ENCODE data around the gene ABCA4.

ABCA4 gene

DNA sequence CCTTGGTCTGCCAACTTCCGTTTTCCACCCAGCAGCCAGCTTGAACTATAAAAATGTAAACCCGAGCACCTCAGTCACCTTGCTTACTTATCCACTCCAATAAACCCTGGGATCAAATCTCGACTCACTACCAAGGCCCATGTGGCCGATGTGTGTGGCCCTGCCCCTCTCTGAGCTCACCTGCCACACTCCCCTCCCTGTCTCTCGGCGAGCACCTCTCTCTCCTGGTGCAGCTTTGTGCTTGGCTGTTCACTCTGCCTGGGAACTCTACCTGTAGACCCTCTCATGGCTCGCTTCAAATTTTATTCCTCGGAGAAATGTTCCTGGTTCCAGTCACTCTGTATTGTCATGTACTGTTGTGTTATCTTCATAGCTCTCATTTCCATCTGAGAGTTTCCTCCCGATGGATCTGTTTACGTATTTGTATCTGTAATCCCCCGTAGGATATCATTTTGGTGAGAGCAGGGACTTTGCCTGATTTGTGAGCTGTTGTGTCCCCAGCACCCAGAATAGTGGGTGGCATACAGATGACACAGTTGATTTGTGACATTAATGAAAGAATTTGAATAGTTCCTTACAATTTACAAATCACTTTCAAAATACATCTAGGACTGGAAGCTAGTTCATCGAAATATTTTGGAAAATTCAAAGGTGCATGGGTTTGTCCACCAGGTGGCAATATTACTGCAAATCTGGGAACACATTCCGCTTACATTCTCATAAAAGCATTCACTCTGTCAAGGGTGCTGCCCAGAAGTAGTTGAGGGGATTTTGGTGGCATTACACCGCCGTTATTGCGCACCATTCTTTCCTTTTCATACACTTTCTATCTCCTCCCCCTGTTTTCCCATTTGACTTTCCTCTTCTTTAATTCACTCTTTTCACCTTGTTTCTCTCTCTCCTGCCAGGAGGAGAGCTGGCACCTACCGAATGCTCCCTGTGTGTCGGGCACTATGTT lies 95.3 kb downstream of the ABCA4 start:
- Mint-ChIP-seq H3K4me1 (peaks cover 27% of the 10 kb centered on the region), H3K27ac (peak overlapping the region; percentile 57), H3K4me3 (no peak overlapping the region), H3K36me3 (peaks cover 5% of the 10 kb centered on the region), H3K9me3 (no peaks in the 10 kb centered on the region)
- no peak for ATAC-seq
- DNase-seq (ENCODE audit: low spot score in 2 of 2): no peak

DNA sequence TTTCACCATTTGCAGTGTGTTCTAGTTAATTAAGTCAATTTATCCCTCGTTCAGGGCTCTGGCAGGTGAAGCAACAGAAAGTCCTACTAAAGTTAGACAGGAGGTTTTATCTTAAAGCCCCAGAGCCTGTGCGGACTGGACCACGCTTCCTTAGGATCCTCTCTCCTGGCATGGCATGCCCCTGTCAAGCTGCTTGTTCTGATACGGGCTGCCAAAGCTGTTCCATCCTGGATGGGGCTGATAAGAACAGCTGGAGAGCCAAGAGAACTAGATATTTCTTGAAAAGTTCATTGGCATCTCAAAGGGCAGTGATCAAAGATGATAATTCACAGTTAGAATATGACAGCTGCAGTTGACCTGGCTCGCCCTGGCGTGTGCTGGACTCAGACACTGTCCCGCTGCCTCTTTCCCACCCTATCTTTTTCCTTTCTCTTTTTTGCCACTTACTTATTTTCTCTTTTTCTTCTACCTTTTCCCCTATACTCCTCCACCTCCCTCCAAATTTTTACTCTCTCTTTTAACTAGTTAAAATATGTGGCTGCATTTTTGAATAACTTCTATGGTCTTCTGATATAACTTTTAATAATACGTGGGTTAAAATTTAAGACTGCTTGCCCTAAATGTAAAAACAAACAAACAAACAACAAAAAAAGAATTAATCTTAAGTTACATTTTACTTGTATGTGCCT lies 96.7 kb downstream of the ABCA4 start:
- Mint-ChIP-seq H3K9me3 (no peaks in the 10 kb centered on the region), H3K36me3 (peaks cover 5% of the 10 kb centered on the region), H3K4me3 (no peak overlapping the region), H3K27ac (no peak overlapping the region), H3K4me1 (peaks cover 27% of the 10 kb centered on the region)
- ATAC-seq: no peak
- DNase-seq (ENCODE audit: low spot score in 2 of 2): no peak

DNA sequence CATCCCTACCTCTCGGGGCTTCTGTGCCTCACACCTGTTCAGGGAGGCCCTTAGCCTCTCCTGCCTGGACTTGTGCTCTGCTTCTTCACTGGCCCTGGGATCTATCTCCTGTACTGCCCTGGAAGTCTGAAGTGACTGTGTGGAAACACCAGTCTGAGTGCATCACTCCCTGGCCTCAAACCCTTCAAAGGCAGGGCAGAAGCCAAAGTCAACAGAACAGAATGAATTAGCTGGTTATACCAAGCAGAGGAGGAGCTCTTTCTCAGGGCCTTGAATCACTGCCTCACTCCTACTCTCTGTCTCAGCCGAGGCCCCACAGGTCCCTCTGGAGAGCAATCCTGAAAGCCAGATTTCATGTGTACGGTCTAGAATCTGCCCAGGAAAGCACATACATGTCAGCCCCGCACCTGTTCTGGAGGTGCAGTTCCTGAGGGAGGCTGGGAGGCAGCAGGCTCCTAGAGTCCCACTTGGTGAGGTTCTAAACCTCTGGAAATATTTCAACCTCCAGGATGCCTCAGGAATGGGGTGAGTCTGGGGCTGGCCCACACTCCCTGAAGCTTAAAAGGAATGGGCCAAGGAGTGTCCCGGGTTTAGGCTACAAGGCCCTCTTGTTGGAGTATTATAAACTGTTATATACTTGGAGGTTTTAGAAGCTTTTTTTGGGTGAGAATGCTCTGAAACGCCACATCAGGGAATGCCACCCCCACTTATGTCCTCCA lies 98.3 kb downstream of the ABCA4 start:
- peaks cover 35% of the 10 kb centered on the region for H3K4me1 Mint-ChIP-seq
- H3K4me3 Mint-ChIP-seq: no peak overlapping the region
- peak overlapping the region; percentile 56 for H3K27ac Mint-ChIP-seq
- no peak for DNase-seq (ENCODE audit: low spot score in 2 of 2)
- H3K36me3 Mint-ChIP-seq: peaks cover 5% of the 10 kb centered on the region
- no peaks in the 10 kb centered on the region for H3K9me3 Mint-ChIP-seq
- ATAC-seq: no peak

DNA sequence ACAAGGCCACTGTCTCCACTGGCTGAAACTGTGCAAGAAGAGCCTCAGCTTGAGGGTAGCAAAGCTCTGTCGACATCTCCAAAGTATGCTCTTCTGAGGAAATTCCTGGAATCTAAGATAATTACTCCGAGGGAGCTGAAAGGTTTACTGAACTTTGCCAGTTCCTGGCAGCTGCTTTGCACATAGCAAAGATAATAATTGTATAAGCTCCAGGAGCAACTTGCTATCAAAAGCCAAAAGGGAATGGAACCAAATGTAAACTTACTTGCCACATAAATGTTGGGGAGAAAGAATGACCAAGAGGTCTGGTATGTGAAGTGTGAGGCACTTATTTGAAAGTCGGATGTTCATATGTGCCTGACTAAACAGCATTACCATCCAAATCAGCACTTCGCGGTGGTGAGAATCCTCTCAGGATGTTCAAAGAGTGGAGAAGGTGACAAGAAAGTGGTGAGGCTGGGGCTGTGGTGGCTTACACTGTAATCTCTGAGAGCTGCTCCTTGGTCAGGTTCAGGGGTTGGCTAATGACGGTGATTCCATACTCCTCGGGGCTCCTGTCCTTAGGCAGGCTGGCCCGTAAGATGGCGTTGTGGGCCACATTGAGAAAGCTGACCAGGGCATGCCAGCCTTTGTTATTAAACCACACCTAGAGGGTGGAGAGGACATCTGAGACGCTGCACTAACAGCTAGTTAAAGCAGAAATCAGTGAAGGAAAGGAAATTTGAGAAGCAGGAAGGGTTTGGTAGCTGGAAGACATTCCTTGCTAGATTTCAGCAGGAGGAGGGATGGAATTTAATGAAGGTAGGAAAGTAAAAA lies 100.0 kb downstream of the ABCA4 start:
- H3K4me1 Mint-ChIP-seq: peaks cover 46% of the 10 kb centered on the region
- H3K9me3 Mint-ChIP-seq: no peaks in the 10 kb centered on the region
- peak; percentile 75 for ATAC-seq
- peaks cover 10% of the 10 kb centered on the region for H3K36me3 Mint-ChIP-seq
- no peak overlapping the region for H3K4me3 Mint-ChIP-seq
- DNase-seq (ENCODE audit: low spot score in 2 of 2): no peak
- peak overlapping the region; percentile 52 for H3K27ac Mint-ChIP-seq

DNA sequence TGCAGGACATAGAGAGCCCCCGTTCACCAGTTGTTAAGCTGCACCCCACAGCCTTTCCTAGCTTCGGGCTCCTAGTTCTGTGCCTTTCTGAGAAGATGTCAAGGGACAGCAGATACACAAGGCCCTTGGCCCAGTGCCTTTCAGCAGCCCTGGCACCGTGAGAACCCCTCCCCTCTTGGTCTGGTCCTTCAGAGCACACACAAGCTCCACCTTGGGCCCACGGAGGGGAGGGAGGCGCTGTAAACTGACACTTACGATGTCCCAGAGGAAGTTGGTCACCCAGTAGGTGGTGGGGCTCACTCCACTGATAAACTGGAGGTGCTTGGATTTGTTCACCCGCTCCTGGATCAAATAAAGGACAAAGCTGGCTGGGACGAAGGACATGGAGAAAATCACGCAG lies 101.6 kb downstream of the ABCA4 start:
- ATAC-seq: no peak

DNA sequence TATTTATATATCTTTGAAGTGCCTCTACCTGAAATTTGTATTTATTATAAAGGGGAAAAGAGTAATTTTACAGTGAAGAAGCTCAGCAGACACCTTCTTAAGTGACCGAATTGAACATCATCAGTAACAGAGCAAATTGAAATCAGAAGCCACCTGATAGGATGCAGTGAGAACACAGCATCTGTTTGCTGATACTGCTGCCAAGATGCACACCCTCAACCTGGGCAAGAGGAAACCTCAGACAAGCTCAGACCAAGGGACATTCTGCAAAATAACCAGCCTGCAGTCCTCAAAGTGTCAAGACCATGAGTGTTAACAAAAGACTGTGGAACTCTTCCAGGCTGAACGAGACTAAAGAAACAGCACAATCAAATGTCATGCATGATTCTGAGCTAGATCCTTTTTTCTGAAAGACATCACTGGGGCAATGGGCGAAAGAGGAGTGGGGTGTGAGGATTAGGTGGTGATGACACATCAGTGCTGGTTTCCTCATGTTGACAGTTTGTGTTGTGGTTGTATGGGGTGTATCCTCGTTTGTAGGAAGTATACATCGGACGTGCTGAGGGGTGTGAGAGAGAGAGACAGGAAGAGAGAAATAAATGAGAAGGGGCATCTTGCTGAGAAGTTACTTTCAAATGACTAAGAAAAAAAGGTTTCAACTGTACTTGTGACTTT lies 103.7 kb downstream of the ABCA4 start:
- peaks cover 10% of the 10 kb centered on the region for H3K36me3 Mint-ChIP-seq
- H3K4me1 Mint-ChIP-seq: peaks cover 50% of the 10 kb centered on the region
- H3K9me3 Mint-ChIP-seq: no peaks in the 10 kb centered on the region
- DNase-seq (ENCODE audit: low spot score in 2 of 2): peak in 1 of 2 donors; percentile 60
- ATAC-seq: peak; percentile 96
- H3K4me3 Mint-ChIP-seq: peak overlapping the region; percentile 1
- no peak overlapping the region for H3K27ac Mint-ChIP-seq

More for the DNA sequence above, 101.6 kb downstream of the ABCA4 start:
- Mint-ChIP-seq H3K4me3 (no peak overlapping the region), H3K4me1 (peaks cover 40% of the 10 kb centered on the region), H3K36me3 (peaks cover 10% of the 10 kb centered on the region), H3K27ac (no peak overlapping the region), H3K9me3 (no peaks in the 10 kb centered on the region)
- DNase-seq (ENCODE audit: low spot score in 2 of 2): no peak

DNA sequence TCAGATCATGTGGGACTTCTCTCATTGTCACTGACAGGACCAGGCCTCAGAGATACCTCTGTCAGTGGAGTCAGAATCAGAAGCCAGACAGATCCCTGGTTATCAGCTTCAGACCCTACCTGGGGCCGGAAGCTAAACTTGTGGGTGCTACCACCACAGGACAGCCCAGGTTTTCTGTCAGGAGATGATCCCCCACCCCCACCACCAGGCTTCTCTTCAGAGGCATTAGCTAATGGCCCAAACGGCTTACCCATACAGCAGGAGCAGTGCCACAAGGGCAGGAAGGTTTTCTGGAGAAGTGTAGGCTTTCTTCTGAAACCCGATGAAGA lies 105.5 kb downstream of the ABCA4 start:
- Mint-ChIP-seq H3K27ac (peak overlapping the region; percentile 59), H3K4me1 (peaks cover 39% of the 10 kb centered on the region), H3K9me3 (no peaks in the 10 kb centered on the region), H3K4me3 (no peak overlapping the region), H3K36me3 (peaks cover 4% of the 10 kb centered on the region)
- DNase-seq (ENCODE audit: low spot score in 2 of 2) (no peak), ATAC-seq (no peak)

DNA sequence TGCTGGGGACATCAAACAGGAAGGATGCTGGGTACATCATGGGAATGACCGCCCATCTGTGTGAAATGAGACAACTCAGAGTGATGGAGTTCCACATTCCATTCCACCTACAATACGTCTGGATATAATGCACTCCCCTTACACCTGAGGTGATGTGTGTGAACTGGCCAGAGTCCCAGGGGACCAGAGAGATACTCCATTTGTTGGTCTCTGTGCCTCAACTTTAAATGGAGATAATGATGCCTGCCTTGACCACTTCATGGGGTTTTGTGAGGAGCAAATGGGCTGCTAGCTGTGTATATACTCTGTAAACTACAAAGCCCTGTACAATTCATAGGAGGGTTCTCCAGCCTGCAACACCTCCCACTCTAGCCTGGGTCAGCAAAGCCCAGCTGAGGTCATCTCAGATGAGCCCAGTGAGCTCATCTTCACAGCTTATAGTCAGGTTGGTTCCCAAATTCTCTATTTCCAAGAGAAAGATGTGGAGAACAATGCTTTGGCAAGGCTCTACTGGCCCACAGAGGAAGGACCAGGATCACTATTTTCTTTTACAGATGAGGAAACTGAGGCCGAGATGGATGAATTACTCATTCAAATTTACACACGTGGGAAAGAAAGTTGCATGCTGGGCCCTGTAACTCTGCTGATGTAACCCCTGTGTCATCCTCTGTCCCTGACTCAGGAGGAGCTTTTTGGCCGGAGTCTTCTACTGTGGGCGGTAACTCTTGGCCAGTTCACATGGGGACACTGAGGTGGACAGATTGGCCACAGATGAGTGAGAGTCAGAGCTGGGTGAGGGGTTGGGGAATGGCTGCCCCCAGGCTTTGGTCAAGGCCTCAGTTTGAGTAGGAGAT lies 106.1 kb downstream of the ABCA4 start:
- H3K36me3 Mint-ChIP-seq: peaks cover 4% of the 10 kb centered on the region
- H3K27ac Mint-ChIP-seq: peak overlapping the region; percentile 59
- no peaks in the 10 kb centered on the region for H3K9me3 Mint-ChIP-seq
- no peak for DNase-seq (ENCODE audit: low spot score in 2 of 2)
- peaks cover 39% of the 10 kb centered on the region for H3K4me1 Mint-ChIP-seq
- ATAC-seq: no peak
- H3K4me3 Mint-ChIP-seq: no peak overlapping the region

DNA sequence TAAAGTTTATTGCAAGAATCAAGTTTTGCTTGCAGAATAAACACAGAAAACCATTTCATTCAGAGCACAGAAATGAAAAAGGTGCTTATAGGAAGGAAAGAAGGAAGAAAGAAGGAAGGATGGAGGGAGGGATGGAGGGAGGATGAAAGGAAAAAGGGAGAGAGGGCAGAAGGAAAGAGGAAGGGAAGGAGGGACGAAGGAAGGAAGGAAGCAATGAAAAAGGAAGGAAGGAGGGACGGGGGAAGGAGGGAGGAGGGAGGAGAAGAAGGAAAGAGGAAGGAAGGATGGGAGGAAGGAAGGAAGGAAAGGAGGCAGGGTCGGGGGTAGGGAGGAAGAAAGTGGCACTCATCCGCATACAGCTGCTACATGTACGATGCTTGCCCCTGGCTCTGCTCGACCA lies 106.9 kb downstream of the ABCA4 start:
- no peak for DNase-seq (ENCODE audit: low spot score in 2 of 2)
- H3K36me3 Mint-ChIP-seq: peaks cover 4% of the 10 kb centered on the region
- no peak for ATAC-seq
- peak overlapping the region; percentile 38 for H3K27ac Mint-ChIP-seq
- H3K4me3 Mint-ChIP-seq: no peak overlapping the region
- no peaks in the 10 kb centered on the region for H3K9me3 Mint-ChIP-seq
- peaks cover 44% of the 10 kb centered on the region for H3K4me1 Mint-ChIP-seq

DNA sequence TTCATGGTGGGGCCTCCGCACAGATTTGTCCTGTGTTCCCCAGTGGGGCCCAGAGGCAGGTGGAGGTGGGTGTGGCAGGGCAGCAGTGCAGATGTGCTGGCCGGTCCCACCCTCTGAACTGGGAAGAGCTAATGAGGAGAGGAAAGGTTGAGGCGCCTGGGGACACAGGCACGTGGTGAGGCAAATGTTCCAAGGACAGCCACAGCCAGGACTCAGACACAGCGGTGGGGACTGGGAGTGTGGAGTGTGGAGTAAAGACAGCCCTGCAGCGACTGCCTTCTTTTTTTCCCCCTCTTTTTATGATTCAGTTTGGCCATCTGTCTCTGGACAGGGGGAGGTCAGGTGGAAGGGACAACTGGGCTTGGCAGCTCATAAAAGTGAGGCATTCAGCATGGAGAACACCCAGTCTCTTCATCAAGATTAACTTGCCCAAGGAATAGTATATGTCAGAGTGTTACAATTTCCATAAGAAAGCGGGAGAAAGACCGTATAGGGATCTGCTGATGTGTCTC lies 107.5 kb downstream of the ABCA4 start:
- Mint-ChIP-seq H3K9me3 (no peaks in the 10 kb centered on the region), H3K4me3 (no peak overlapping the region), H3K27ac (peak overlapping the region; percentile 38), H3K4me1 (peaks cover 44% of the 10 kb centered on the region), H3K36me3 (peaks cover 4% of the 10 kb centered on the region)
- DNase-seq (ENCODE audit: low spot score in 2 of 2): no peak
- ATAC-seq: no peak

DNA sequence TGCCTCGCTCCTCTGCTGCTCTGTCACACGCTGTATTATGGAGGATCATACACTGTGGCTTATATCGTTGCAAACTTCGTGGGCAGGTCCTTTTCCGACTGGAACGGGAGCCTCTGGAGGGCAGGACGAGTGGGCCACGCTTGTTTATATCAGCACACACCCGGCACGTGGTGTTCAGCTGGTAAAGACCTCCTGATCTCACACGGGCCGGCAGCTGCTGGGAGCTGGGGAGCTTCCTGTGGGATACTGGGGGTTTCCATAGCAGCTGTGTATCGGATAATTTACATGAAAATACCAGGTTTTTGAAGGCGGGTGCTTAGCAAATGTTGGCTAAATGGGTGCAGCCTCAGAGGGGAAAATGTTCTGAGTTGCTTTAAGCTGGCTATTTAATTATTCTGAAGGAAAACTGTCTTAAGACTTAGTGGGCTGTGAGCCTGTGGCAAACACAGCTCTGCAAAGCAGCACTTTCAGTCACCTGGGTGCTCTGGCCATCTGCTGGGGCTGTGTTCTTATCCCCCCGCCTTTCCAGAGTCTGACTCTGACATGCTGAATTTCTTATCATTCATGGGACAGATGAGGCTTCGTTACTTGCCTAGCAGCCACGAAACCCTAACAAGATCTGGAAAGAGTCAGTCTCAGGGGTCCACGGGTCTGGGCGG lies 108.1 kb downstream of the ABCA4 start:
- DNase-seq (ENCODE audit: low spot score in 2 of 2) (no peak), ATAC-seq (no peak)
- Mint-ChIP-seq H3K27ac (peak overlapping the region; percentile 38), H3K9me3 (no peaks in the 10 kb centered on the region), H3K4me1 (peaks cover 38% of the 10 kb centered on the region), H3K36me3 (peaks cover 4% of the 10 kb centered on the region), H3K4me3 (no peak overlapping the region)

DNA sequence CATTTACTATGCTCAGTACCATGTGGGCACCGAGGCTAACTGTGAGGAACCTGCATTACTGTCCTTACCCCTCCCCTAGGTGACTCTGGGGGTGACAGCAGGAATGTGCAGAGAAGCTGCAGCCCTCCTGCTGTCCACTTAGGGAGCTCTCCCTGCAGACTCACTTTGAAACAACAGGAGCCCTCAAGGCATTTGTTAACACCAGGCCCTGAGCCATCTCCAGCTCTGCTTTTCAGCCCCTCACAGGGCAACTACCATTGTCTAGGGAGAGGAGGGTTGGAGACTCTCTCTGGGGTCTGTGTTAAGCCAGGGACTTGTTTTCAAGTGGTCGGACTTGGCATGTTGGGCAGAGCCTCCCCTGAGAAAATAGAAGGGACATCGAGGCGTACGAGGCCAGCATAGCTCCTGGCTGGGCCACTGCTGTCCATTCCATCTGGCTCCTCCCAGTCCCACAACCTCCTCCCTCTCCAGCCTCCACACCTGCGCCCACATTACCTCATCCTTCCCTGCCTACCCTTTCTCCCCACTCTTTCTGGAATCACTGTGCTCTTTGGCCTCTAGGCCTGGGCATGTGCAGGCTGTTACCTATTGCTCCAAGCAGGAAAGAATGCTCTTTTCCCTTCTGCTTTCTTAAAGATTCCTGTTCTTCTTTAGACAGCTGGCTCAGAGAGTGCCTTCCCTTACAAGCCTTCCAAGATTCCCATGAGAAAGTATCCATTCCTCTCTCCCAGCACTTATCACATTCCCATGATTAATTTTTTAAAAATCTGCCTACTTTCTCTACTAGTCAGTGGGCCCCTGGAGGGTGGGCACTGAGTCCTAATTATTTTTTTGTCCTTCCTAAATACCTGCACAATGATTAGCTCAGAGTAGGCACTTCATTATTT lies 109.0 kb downstream of the ABCA4 start:
- H3K36me3 Mint-ChIP-seq: peaks cover 4% of the 10 kb centered on the region
- H3K4me1 Mint-ChIP-seq: peaks cover 31% of the 10 kb centered on the region
- H3K27ac Mint-ChIP-seq: peak overlapping the region; percentile 23
- H3K4me3 Mint-ChIP-seq: no peak overlapping the region
- ATAC-seq: no peak
- no peak for DNase-seq (ENCODE audit: low spot score in 2 of 2)
- no peaks in the 10 kb centered on the region for H3K9me3 Mint-ChIP-seq

Data from stimulated activated effector memory CD8-positive, alpha-beta T cell treated with anti-CD3 and anti-CD28 coated beads, Interleukin-12 subunit alpha, Interleukin-12 subunit beta, amount 100 ng/mL, for 72 hours (primary cell).